HL-60 (cell line): ENCODE measurements around the gene LMAN1L.
A peak's percentile ranks its signal among the peaks of the same experiment; 100 is the strongest.

Experiments used
- DNase-seq, 2 experiments: peaks; one replicate each; pipeline ENCODE4 v3.0.0-alpha.2; 2010 to 2020; ENCODE audit warnings: low read depth in 1 of 2, low spot score in 1 of 2
- H3K27ac ChIP-seq: fragments of 250-450 bp; sonication (Bioruptor Pico); replicated peaks from 2 replicates; pipeline ENCODE4 v1.5.1; 2020; ENCODE audit warnings: mild to moderate bottlenecking, moderate library complexity
- H3K27me3 ChIP-seq: fragments of 250-450 bp; sonication (Bioruptor Pico); 2 replicates; pipeline ENCODE4 v1.5.1; 2021; ENCODE audit warnings: mild to moderate bottlenecking, moderate library complexity; ENCODE audit not compliant: insufficient read depth, poor library complexity, severe bottlenecking
- H3K4me3 ChIP-seq: replicated peaks from 2 replicates; pipeline ENCODE4 v1.5.1; 2011; ENCODE audit warnings: mild to moderate bottlenecking, control low read depth, low read length; ENCODE audit not compliant: insufficient read depth
- GABPA ChIP-seq: IDR thresholded peaks from 2 replicates; pipeline ENCODE4 v1.6.1; 2012; ENCODE audit warnings: low read depth
- POLR2AphosphoS5 ChIP-seq: IDR thresholded peaks from 2 replicates; pipeline ENCODE4 v1.6.1; 2012; ENCODE audit warnings: low read depth
- REST ChIP-seq: IDR thresholded peaks from 2 replicates; pipeline ENCODE4 v1.6.1; 2012; ENCODE audit warnings: low read depth; ENCODE audit not compliant: insufficient replicate concordance
- SPI1 ChIP-seq: IDR thresholded peaks from 2 replicates; pipeline ENCODE4 v1.6.1; 2012; ENCODE audit warnings: low read depth, mild to moderate bottlenecking, borderline replicate concordance
- TF ChIP-seq, protein P1 (sequence below): IDR thresholded peaks from one replicate; pipeline ENCODE4 v1.5.1; 2011; ENCODE audit warnings: low read length, control low read depth, inconsistent platforms; ENCODE audit not compliant: insufficient read depth

Gene LMAN1L

DNA sequence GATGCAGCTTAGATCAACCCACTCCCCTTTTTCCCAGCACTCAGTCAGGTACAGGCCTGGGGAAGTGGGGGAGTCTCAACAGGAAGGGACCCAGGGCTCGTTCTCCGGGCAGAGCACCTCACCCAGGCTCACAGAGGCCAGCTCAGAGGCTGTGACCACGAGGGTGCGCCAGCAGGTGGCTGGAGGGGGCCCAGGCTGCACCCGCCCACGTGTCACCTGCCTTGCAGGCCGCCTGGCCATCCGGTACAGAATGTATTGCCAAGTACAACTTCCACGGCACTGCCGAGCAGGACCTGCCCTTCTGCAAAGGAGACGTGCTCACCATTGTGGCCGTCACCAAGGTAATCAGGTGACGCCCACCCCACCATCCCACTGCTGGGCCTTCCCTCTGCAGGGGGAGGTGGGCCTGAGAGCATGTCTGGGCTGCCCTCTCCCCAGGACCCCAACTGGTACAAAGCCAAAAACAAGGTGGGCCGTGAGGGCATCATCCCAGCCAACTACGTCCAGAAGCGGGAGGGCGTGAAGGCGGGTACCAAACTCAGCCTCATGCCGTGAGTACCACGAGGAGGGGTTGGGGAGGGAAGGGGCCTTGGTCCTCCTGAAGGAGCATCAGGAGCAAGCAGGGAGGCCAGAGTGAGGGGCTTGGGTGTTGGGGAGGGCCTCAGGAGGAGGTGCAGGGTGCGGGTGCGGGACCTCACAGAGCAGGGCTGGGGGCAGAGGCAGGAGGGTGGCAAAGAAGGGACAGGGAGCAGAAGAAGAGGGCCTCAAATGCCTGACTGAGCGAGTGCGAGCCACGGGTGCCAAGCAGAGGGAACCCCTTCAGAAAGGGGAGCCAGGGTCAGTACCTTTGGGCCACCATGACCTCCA, 14.0 kb upstream of the LMAN1L start:
- no peak overlapping the region for H3K4me3 ChIP-seq
- DNase-seq: no peak
- peak overlapping the region; percentile 32 for H3K27ac ChIP-seq
- TF ChIP-seq POLR2AphosphoS5 (0 out of 2 replicates have a peak, but pooled peaks have one; percentile 16), GABPA (no peak), SPI1 (no peak), REST (no peak)
- TF ChIP-seq, protein P1, sequence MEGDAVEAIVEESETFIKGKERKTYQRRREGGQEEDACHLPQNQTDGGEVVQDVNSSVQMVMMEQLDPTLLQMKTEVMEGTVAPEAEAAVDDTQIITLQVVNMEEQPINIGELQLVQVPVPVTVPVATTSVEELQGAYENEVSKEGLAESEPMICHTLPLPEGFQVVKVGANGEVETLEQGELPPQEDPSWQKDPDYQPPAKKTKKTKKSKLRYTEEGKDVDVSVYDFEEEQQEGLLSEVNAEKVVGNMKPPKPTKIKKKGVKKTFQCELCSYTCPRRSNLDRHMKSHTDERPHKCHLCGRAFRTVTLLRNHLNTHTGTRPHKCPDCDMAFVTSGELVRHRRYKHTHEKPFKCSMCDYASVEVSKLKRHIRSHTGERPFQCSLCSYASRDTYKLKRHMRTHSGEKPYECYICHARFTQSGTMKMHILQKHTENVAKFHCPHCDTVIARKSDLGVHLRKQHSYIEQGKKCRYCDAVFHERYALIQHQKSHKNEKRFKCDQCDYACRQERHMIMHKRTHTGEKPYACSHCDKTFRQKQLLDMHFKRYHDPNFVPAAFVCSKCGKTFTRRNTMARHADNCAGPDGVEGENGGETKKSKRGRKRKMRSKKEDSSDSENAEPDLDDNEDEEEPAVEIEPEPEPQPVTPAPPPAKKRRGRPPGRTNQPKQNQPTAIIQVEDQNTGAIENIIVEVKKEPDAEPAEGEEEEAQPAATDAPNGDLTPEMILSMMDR: no peak
- no peaks in the 10 kb centered on the region for H3K27me3 ChIP-seq

DNA sequence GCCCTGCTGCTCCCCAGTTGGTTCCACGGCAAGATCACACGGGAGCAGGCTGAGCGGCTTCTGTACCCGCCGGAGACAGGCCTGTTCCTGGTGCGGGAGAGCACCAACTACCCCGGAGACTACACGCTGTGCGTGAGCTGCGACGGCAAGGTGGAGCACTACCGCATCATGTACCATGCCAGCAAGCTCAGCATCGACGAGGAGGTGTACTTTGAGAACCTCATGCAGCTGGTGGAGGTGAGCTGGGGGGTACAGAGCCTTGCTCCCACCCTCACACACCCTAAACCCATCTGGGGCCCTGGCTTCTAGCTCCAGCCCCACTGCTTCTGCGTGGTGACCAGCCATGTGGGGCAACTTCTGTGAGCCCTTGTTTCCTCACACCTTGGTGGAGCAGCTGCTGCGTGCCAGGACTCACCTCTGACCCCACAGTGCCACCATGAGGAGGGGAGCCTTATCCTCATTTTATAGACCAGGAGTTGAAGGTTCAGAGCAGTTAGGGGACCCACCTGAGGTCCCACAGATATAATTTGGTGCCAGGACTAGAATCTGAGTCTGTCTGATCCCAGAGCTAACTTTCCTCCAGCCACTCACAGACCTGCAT, 13.3 kb upstream of the LMAN1L start:
- Histone ChIP-seq H3K27ac (peak overlapping the region; percentile 32), H3K27me3 (no peaks in the 10 kb centered on the region), H3K4me3 (no peak overlapping the region)
- TF ChIP-seq POLR2AphosphoS5: peak; percentile 37; the same call in 1 of the 2 replicates
- no peak for TF ChIP-seq REST
- peak in 1 of 2 experiments; percentile 77 for DNase-seq

- H3K27ac ChIP-seq: peak overlapping the region; percentile 63
- peak; percentile 88 to 92 for DNase-seq
- TF ChIP-seq, protein P1: peak; percentile 98
- TF ChIP-seq POLR2AphosphoS5 (peak; percentile 72), SPI1 (peak; percentile 53; the same call in 1 of the 2 replicates), GABPA (no peak), REST (no peak)
Measured at GRCh38 chr15:74799856-74800558, 12.6 kb upstream of the LMAN1L start.

More at GRCh38 chr15:74799856-74800558, 12.6 kb upstream of the LMAN1L start:
- no peaks in the 10 kb centered on the region for H3K27me3 ChIP-seq
- H3K4me3 ChIP-seq: no peak overlapping the region
